BLaER1 (cell line): ENCODE data around the gene FAM240A.

Source experiments
- H3K27ac ChIP-seq: shearing (Covaris generic); formaldehyde crosslinking; 2 replicates; pipeline ENCODE4 v1.8.1; 2022
- H3K27me3 ChIP-seq: shearing (Covaris generic); formaldehyde crosslinking; 2 replicates; pipeline ENCODE4 v1.8.1; 2022
- H3K36me3 ChIP-seq: shearing (Covaris generic); formaldehyde crosslinking; 2 replicates; pipeline ENCODE4 v1.8.1; 2022
- H3K4me1 ChIP-seq: shearing (Covaris generic); formaldehyde crosslinking; 2 replicates; pipeline ENCODE4 v1.8.1; 2022
- H3K4me2 ChIP-seq: shearing (Covaris generic); formaldehyde crosslinking; 2 replicates; pipeline ENCODE4 v1.8.1; 2022
- H3K4me3 ChIP-seq: shearing (Covaris generic); formaldehyde crosslinking; 2 replicates; pipeline ENCODE4 v1.8.1; 2022
- H3K9ac ChIP-seq: shearing (Covaris generic); formaldehyde crosslinking; 2 replicates; pipeline ENCODE4 v1.8.1; 2022
- H3K9me3 ChIP-seq: shearing (Covaris generic); formaldehyde crosslinking; 2 replicates; pipeline ENCODE4 v1.8.1; 2022
- H4K20me1 ChIP-seq: shearing (Covaris generic); formaldehyde crosslinking; 2 replicates; pipeline ENCODE4 v1.8.1; 2022
- Cebpa-rat ChIP-seq: shearing (Covaris generic); IDR thresholded peaks from 2 replicates; pipeline ENCODE4 v1.8.1; 2022

Gene FAM240A

GRCh38 chr3:46612324-46612723, at the start of gene FAM240A:
TSS of gene FAM240A (plus strand) at chr3:46612525. CDS start at chr3:46612684, 159 bp downstream.
- H3K4me2 ChIP-seq: no peak within 1 kb of the TSS
- no peak within 1 kb of the TSS for H3K4me3 ChIP-seq
- H3K27me3 ChIP-seq: no peaks in the 10 kb centered on the region
- no peak within 1 kb of the TSS for H3K9ac ChIP-seq
- no peaks in the 10 kb centered on the region for H3K9me3 ChIP-seq
- no peaks in the 10 kb centered on the region for H3K36me3 ChIP-seq
- H3K27ac ChIP-seq: no peak within 1 kb of the TSS
- no peaks in the 10 kb centered on the region for H4K20me1 ChIP-seq
- no peaks in the 10 kb centered on the region for H3K4me1 ChIP-seq
- no peak for TF ChIP-seq Cebpa-rat

DNA sequence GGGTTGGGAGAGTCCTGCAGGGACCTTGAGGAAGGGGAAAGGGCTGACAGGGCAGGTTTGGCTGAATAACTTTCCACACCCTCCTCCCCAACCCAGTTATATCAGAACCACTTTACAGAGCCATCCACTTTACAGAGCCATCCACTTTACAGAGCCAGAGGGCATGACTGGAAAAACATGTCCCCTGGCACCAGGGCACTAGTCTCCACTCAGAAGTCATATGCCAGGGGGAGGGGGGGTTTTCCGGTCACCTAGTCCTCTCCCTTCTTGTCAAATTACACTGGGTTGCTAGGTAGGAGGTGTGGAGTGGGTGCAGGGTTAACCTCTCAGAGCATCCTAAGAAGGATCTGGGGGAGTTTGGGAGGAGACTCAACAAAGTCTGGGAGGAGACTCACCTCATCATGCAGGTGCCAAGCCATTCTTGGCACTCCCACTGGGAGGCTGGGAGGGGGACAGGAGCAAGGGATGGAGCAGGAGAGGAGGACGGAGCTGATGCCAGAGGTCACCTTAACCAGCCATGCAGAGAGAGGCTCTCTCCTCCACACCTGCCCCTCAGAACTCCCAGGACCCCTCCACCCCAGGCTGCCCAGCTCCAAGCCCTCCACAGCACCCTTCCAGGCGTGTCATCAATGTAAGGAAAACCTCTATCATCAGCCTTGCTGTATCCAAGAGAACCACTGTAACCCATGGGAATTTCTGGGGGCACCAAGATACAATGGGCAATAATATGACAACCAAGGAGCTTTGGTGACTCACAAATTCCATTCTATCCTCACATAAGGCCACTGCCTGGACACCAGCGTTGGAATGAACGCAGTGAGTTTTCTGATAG, 47.9 kb upstream of the FAM240A start:
- peak overlapping the region; percentile 98 for H3K4me2 ChIP-seq
- no peaks in the 10 kb centered on the region for H3K36me3 ChIP-seq
- H3K27me3 ChIP-seq: no peaks in the 10 kb centered on the region
- no peak overlapping the region for H3K4me3 ChIP-seq
- no peak for TF ChIP-seq Cebpa-rat
- no peak overlapping the region for H3K27ac ChIP-seq
- H4K20me1 ChIP-seq: no peaks in the 10 kb centered on the region
- no peaks in the 10 kb centered on the region; the same call in 1 of the 2 replicates for H3K9me3 ChIP-seq
- no peak overlapping the region for H3K9ac ChIP-seq
- H3K4me1 ChIP-seq: peaks cover 28% of the 10 kb centered on the region

DNA sequence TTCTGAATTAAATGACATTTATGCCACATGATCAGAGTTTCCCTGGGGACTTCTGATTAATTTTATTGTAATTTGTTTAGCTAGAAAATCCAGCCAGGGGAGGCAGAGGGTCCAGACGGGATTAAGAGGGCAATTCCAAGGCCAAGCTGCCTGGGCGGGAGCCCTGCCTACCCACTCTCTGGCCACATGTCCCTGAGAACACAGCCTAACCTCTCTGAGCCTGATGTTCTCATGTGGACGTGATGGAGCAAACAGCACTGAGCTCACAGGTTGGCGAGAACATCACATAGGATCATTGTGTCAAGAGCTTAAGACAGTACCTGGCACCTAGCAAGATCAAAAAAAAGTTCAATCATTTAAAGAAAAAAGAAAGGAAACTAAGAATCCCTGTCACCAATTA, 47.2 kb upstream of the FAM240A start:
- peak overlapping the region; percentile 75 for H3K4me3 ChIP-seq
- H3K27ac ChIP-seq: peak overlapping the region; percentile 88
- TF ChIP-seq Cebpa-rat: no peak
- H3K9ac ChIP-seq: peak overlapping the region; percentile 85
- H3K27me3 ChIP-seq: no peaks in the 10 kb centered on the region
- H4K20me1 ChIP-seq: no peaks in the 10 kb centered on the region
- no peaks in the 10 kb centered on the region; the same call in 1 of the 2 replicates for H3K9me3 ChIP-seq
- peak overlapping the region; percentile 98 for H3K4me2 ChIP-seq
- no peaks in the 10 kb centered on the region for H3K36me3 ChIP-seq
- peaks cover 26% of the 10 kb centered on the region for H3K4me1 ChIP-seq

GRCh38 chr3:46565607-46566039, 46.7 kb upstream of the FAM240A start:
- H3K27ac ChIP-seq: peak overlapping the region; percentile 88
- H3K4me1 ChIP-seq: peaks cover 26% of the 10 kb centered on the region
- H3K27me3 ChIP-seq: no peaks in the 10 kb centered on the region
- no peak for TF ChIP-seq Cebpa-rat
- H3K9me3 ChIP-seq: no peaks in the 10 kb centered on the region; the same call in 1 of the 2 replicates
- H3K36me3 ChIP-seq: no peaks in the 10 kb centered on the region
- H4K20me1 ChIP-seq: no peaks in the 10 kb centered on the region
- peak overlapping the region; percentile 85 for H3K9ac ChIP-seq
- H3K4me3 ChIP-seq: peak overlapping the region; percentile 75
- H3K4me2 ChIP-seq: peak overlapping the region; percentile 98

GRCh38 chr3:46566040-46566641, 46.2 kb upstream of the FAM240A start, which contains the start of gene LRRC2:
TSS of gene LRRC2 (minus strand) at chr3:46566302. CDS start at chr3:46551591, 14,711 bp downstream.
- peak within 1 kb of the TSS; percentile 98 for H3K4me2 ChIP-seq
- peak within 1 kb of the TSS; percentile 75 for H3K4me3 ChIP-seq
- H3K27ac ChIP-seq: peak within 1 kb of the TSS; percentile 88
- no peaks in the 10 kb centered on the region for H3K27me3 ChIP-seq
- H3K9ac ChIP-seq: peak within 1 kb of the TSS; percentile 85
- H3K4me1 ChIP-seq: peaks cover 26% of the 10 kb centered on the region
- H3K36me3 ChIP-seq: no peaks in the 10 kb centered on the region
- H4K20me1 ChIP-seq: no peaks in the 10 kb centered on the region
- TF ChIP-seq Cebpa-rat: no peak
- H3K9me3 ChIP-seq: no peaks in the 10 kb centered on the region; the same call in 1 of the 2 replicates

- Histone ChIP-seq H3K9me3 (no peaks in the 10 kb centered on the region), H3K9ac (no peak overlapping the region), H3K36me3 (no peaks in the 10 kb centered on the region), H3K4me1 (peaks cover 1% of the 10 kb centered on the region; the same call in 1 of the 2 replicates), H4K20me1 (no peaks in the 10 kb centered on the region), H3K4me2 (no peak overlapping the region), H3K27me3 (no peaks in the 10 kb centered on the region), H3K27ac (no peak overlapping the region), H3K4me3 (no peak overlapping the region)
- no peak for TF ChIP-seq Cebpa-rat
These were observed 40.6 kb upstream of the FAM240A start for GRCh38 chr3:46571684-46572083.

DNA sequence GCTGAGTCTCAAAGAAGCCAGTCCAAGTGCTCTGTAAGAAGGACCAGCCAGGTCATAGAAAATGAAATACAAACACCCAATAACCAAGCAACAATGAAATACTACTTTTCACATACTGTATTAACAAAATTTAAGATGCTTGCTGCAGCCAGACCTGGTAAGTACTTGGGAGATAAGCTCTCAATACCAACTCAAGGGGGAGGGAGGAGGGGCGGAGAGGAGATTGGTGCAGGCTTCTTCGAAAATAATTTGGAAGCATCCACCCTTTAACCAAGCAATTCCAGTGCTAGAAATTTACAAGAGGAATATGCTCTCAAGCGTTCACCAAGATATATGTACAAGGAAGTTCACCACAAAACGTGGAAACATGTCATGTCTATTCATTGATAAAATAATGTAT, 38.6 kb upstream of the FAM240A start:
- Histone ChIP-seq H3K4me1 (peaks cover 3% of the 10 kb centered on the region), H4K20me1 (no peaks in the 10 kb centered on the region), H3K9me3 (no peaks in the 10 kb centered on the region), H3K4me3 (no peak overlapping the region), H3K4me2 (no peak overlapping the region), H3K36me3 (no peaks in the 10 kb centered on the region), H3K9ac (no peak overlapping the region), H3K27ac (no peak overlapping the region), H3K27me3 (no peaks in the 10 kb centered on the region)
- TF ChIP-seq Cebpa-rat: no peak

GRCh38 chr3:46574243-46574646, 38.1 kb upstream of the FAM240A start:
- no peaks in the 10 kb centered on the region for H3K36me3 ChIP-seq
- no peak overlapping the region for H3K4me2 ChIP-seq
- no peaks in the 10 kb centered on the region for H4K20me1 ChIP-seq
- H3K27me3 ChIP-seq: no peaks in the 10 kb centered on the region
- H3K4me1 ChIP-seq: peaks cover 8% of the 10 kb centered on the region
- no peak for TF ChIP-seq Cebpa-rat
- H3K4me3 ChIP-seq: no peak overlapping the region
- no peak overlapping the region for H3K27ac ChIP-seq
- H3K9me3 ChIP-seq: no peaks in the 10 kb centered on the region
- H3K9ac ChIP-seq: no peak overlapping the region

DNA sequence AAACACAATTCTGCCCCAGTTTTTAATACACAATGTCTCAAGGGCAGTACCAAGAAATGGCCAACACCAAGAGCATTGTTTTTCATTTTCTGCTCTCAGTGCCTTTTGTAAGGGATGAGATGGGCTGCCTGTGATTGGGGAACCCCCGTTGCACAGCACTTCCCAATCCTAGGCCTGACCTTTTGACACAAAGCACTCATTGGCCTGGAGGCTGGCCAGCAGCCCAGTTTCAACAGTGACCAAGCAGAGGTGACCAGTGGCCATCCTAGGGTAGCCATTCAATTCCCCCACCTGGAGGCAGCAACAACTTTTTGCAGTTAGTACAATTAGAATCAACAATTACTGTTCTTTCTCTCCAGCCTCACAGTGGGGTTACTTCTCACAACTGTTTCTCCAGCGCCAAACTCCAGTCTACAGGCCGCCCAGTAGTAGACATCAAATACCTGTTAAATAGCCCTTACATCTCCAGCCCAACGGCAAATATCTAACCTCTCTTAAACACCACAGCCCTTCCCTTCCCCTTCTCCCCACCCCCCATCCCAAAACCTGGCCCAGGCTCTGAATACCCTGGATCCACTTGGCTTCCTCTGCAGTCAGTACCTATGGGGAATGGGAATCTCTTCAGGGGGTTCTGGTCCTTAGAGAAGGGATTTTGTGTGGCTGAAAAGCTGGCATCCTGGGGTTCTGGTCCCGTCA, 37.3 kb upstream of the FAM240A start:
- Histone ChIP-seq H3K27ac (no peak overlapping the region), H3K4me1 (peaks cover 9% of the 10 kb centered on the region), H3K4me3 (no peak overlapping the region), H3K27me3 (no peaks in the 10 kb centered on the region), H3K9me3 (no peaks in the 10 kb centered on the region), H3K9ac (no peak overlapping the region), H4K20me1 (no peaks in the 10 kb centered on the region), H3K4me2 (no peak overlapping the region), H3K36me3 (no peaks in the 10 kb centered on the region)
- no peak for TF ChIP-seq Cebpa-rat
